ENCODE data around the gene SKAP2.

- no peak for TF ChIP-seq POLR2A (IDR thresholded peaks at IDR 0.05; ENCODE audit: low read length)
- no peak for TF ChIP-seq GATA1 (IDR thresholded peaks at IDR 0.05; ENCODE audit: low read depth, low read length)
Measured at GRCh38 chr7:26688388-26688787, 176.0 kb downstream of the SKAP2 start.

All from erythroblast (primary cell).